ENCODE measurements around the gene SPRING1. TPM values are rescaled to one million over a fixed set of nuclear protein-coding genes. Genes with fewer than 3 reads are reported as not detected.

Gene SPRING1
- total RNA-seq, 1 donor from 2014 or later, result 22.7 TPM

Other genes starting within 250 kb of the SPRING1 start
- gene MAP1LC3B2, start 178.7 kb downstream of the SPRING1 start, total RNA-seq, result 2.3 TPM
- gene RNFT2, start 246 bp upstream of the SPRING1 start, total RNA-seq, result 1.1 TPM
- gene HRK, start 143.4 kb upstream of the SPRING1 start, total RNA-seq, result 1.5 TPM
- 8.0 TPM for gene FBXW8, start 172.9 kb upstream of the SPRING1 start, total RNA-seq